Measurements from ENCODE around the gene DRC1.

GRCh38 chr2:26488463-26489212 is 86.9 kb downstream of the DRC1 start:
- TF ChIP-seq POLR2A (IDR thresholded peaks at IDR 0.05) = no peak
- TF ChIP-seq POLR2AphosphoS5 (IDR thresholded peaks at IDR 0.05; ENCODE audit: insufficient read depth in 1 of 2, low read depth in 1 of 2) = no peak
- TF ChIP-seq CTCF (IDR thresholded peaks at IDR 0.05) = no peak

All from vagina (tissue), 2 donors.